Measurements from ENCODE around the gene CARHSP1. TPM values are rescaled to one million over a fixed set of nuclear protein-coding genes. Genes with fewer than 3 reads are reported as not detected.

CARHSP1 gene
- total and polyA plus RNA-seq, 2 of the 8 experiments (the other 6 are each of a cell fraction or from before 2014, with no cell fraction given) = 292 to 300 TPM

GRCh38 chr16:8914098-8914497 lies 45.3 kb upstream of the CARHSP1 start:
- Histone ChIP-seq H3K4ac (replicated peaks; ENCODE audit: insufficient read length, low read depth, low read length) (no peak overlapping the region), H3K4me2 (ENCODE audit: insufficient read depth in 1 of 2, low read depth in 2 of 2, low read length in 2 of 2) (no peak overlapping the region), H4K8ac (ENCODE audit: extremely low read depth, insufficient read depth, low read length) (no peak overlapping the region), H3K27ac (ENCODE audit: low read depth, low read length) (no peak overlapping the region), H3K4me3 (ENCODE audit: extremely low read depth in 1 of 4, insufficient read depth in 2 of 4, low read depth in 3 of 4, low read length in 4 of 4) (no peak overlapping the region), H3K9me3 (ENCODE audit: insufficient read depth in 2 of 2, low read depth in 1 of 2, low read length in 1 of 2) (no peaks in the 10 kb centered on the region), H3K23ac (ENCODE audit: insufficient read length) (no peak overlapping the region), H2BK5ac (ENCODE audit: low read depth, low read length) (no peak overlapping the region), H2AK5ac (ENCODE audit: low read depth, low read length) (no peak overlapping the region), H2BK120ac (replicated peaks; ENCODE audit: low read depth, low read length) (no peak overlapping the region), H4K20me1 (replicated peaks in 1 of 2; ENCODE audit: control insufficient read depth in 1 of 2, insufficient read depth in 2 of 2, low read length in 2 of 2) (peaks cover 0 to 6% of the 10 kb centered on the region in 2 experiments), H2BK12ac (ENCODE audit: low read depth, low read length) (no peak overlapping the region), H3K36me3 (ENCODE audit: control insufficient read depth in 2 of 4, insufficient read depth in 4 of 4, low read length in 3 of 4) (peaks cover 15 to 70% (median 39%) of the 10 kb centered on the region in 4 experiments), H4K91ac (replicated peaks; ENCODE audit: insufficient read length, low read length) (no peak overlapping the region), H3K4me1 (replicated peaks in 1 of 4; ENCODE audit: control insufficient read depth in 3 of 4, insufficient read depth in 4 of 4, low read length in 3 of 4) (no peaks in the 10 kb centered on the region; a peak in 1 of 7 replicates), H3K56ac (replicated peaks; ENCODE audit: insufficient read length, low read depth, low read length) (no peak overlapping the region), H2BK15ac (ENCODE audit: low read length) (no peak overlapping the region), H4K5ac (ENCODE audit: insufficient read length, low read depth, low read length) (no peak overlapping the region), H3K14ac (ENCODE audit: insufficient read length) (no peak overlapping the region), H3K79me2 (ENCODE audit: control insufficient read depth in 1 of 2, insufficient read depth in 2 of 2, low read length in 2 of 2) (peaks cover 0 to 13% of the 10 kb centered on the region in 2 experiments; a peak in 1 of 4 replicates), H3K18ac (ENCODE audit: extremely low read depth, low read length) (no peak overlapping the region), H3K9ac (replicated peaks in 1 of 4; ENCODE audit: extremely low read depth in 1 of 4, low read depth in 3 of 4, low read length in 3 of 4) (no peak overlapping the region), H3K27me3 (replicated peaks in 1 of 4; ENCODE audit: control insufficient read depth in 3 of 4, extremely low read depth in 1 of 4, insufficient read depth in 3 of 4, low read length in 3 of 4) (no peaks in the 10 kb centered on the region), H3K79me1 (ENCODE audit: low read depth, low read length) (peaks cover 13% of the 10 kb centered on the region), H2BK20ac (ENCODE audit: low read length) (no peak overlapping the region), H2AFZ (ENCODE audit: low read length) (no peak overlapping the region), H3K23me2 (ENCODE audit: low read depth, low read length) (no peaks in the 10 kb centered on the region)
- POLR2A ChIA-PET (ENCODE audit: partially characterized antibody) = no interaction called here
- FAIRE-seq (no peak), DNase-seq (ENCODE audit: low read depth in 1 of 2, low spot score in 2 of 2) (no peak)
- TF ChIP-seq MAFK (IDR thresholded peaks at IDR 0.05; ENCODE audit: low read depth, low read length) (no peak), RFX5 (IDR thresholded peaks at IDR 0.05; ENCODE audit: borderline replicate concordance, low read depth, low read length) (no peak), CTBP2 (IDR thresholded peaks at IDR 0.05; ENCODE audit: borderline replicate concordance, insufficient read depth, insufficient read length, low read length) (no peak), CHD2 (IDR thresholded peaks at IDR 0.05; ENCODE audit: low read length) (no peak), HDAC2 (IDR thresholded peaks at IDR 0.05; ENCODE audit: borderline replicate concordance in 1 of 2, low read depth in 2 of 2, low read length in 2 of 2) (no peak), SIN3A (conservative IDR thresholded peaks at IDR 0.05 in 1 of 2, IDR thresholded peaks at IDR 0.05 in 1 of 2; ENCODE audit: low read depth in 1 of 2, low read length in 2 of 2) (no peak), RAD21 (IDR thresholded peaks at IDR 0.05 in 1 of 2, conservative IDR thresholded peaks at IDR 0.05 in 1 of 2; ENCODE audit: low read depth in 2 of 2, low read length in 2 of 2) (no peak)
- TF ChIP-seq, protein P1, sequence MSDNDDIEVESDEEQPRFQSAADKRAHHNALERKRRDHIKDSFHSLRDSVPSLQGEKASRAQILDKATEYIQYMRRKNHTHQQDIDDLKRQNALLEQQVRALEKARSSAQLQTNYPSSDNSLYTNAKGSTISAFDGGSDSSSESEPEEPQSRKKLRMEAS (IDR thresholded peaks at IDR 0.05) = no peak
- TF ChIP-seq, protein P2, sequence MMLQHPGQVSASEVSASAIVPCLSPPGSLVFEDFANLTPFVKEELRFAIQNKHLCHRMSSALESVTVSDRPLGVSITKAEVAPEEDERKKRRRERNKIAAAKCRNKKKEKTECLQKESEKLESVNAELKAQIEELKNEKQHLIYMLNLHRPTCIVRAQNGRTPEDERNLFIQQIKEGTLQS (IDR thresholded peaks at IDR 0.05; ENCODE audit: insufficient read depth, low read depth, low read length) = no peak
- WGBS, 2 experiments (ENCODE audit: extremely low coverage in 1 of 2, insufficient coverage in 1 of 2, insufficient read length in 1 of 2, insufficient replicate concordance in 2 of 2, low coverage in 1 of 2, low lambda C conversion rate in 2 of 2, missing lambda C conversion rate in 1 of 2) = 92% methylated on average over 3 of the region's 3 CpGs; no CpG with 5 or more reads in 1 of the 2 experiments
- CTCF ChIA-PET (ENCODE audit: partially characterized antibody) = interaction anchor here (0.7 to 7.4 kb wide), 6 partner anchors 12 to 115 kb away, joined by 3 to 39 read pairs (median 4); no protein-coding TSS in a partner anchor
